Calu3 (cell line): ENCODE data around the gene DPH1. TPM values are rescaled to one million over a fixed set of nuclear protein-coding genes. Genes with fewer than 3 reads are reported as not detected.

Experiments
- BruUV-seq: library from RNA; stranded (reverse); fragments of 400-500 nt; replicated peaks from 2 replicates; lab custom pipeline; 2021; lab: Mats Ljungman, UMichigan
- CTCF ChIA-PET: fragments of 300-600 bp; sonication (Branson Sonifier 250); formaldehyde crosslinking; loops from one replicate; lab custom pipeline; 2022; ENCODE audit warnings: antibody characterized with exemption; lab: Charles Lee
- DNase-seq: peaks from one replicate; pipeline ENCODE4 v3.0.0; 2022
- H3K27ac Mint-ChIP-seq: one replicate; pipeline ENCODE4 v1.8.0; 2022; ENCODE audit warnings: mixed read lengths; ENCODE audit not compliant: unreplicated experiment
- H3K27me3 Mint-ChIP-seq: one replicate; pipeline ENCODE4 v1.8.0; 2022; ENCODE audit warnings: mixed read lengths; ENCODE audit not compliant: unreplicated experiment
- H3K36me3 Mint-ChIP-seq: one replicate; pipeline ENCODE4 v1.8.0; 2022; ENCODE audit warnings: mild to moderate bottlenecking, moderate library complexity, mixed read lengths; ENCODE audit not compliant: insufficient read depth, unreplicated experiment
- H3K4me1 Mint-ChIP-seq: one replicate; pipeline ENCODE4 v1.8.0; 2022; ENCODE audit warnings: mild to moderate bottlenecking, low read depth, mixed read lengths; ENCODE audit not compliant: unreplicated experiment
- H3K4me3 Mint-ChIP-seq: one replicate; pipeline ENCODE4 v1.8.0; 2022; ENCODE audit warnings: mild to moderate bottlenecking, low read depth, moderate library complexity, mixed read lengths; ENCODE audit not compliant: unreplicated experiment
- H3K9me3 Mint-ChIP-seq: one replicate; pipeline ENCODE4 v1.8.0; 2022; ENCODE audit warnings: low read depth, mixed read lengths; ENCODE audit not compliant: unreplicated experiment
- intact Hi-C: fragments of 100-400 bp; cut with micrococcal nuclease; formaldehyde crosslinking; loops from one replicate; pipeline ENCODE4 v1.10.0; 2022; ENCODE audit not compliant: unreplicated experiment
- total RNA-seq: library from RNA; stranded (reverse); gene quantifications from 2 replicates; pipeline ENCODE4 v1.2.3, GENCODE V29; 2022
- TF ChIP-seq, protein P1 (sequence below): fragments of 200-600 bp; IDR thresholded peaks from one replicate; pipeline ENCODE4 v1.8.0; 2022; ENCODE audit warnings: antibody characterized with exemption; ENCODE audit not compliant: unreplicated experiment

The DPH1 gene
- total RNA-seq, 1 experiment from 2014 or later = 24.7 TPM

DNA sequence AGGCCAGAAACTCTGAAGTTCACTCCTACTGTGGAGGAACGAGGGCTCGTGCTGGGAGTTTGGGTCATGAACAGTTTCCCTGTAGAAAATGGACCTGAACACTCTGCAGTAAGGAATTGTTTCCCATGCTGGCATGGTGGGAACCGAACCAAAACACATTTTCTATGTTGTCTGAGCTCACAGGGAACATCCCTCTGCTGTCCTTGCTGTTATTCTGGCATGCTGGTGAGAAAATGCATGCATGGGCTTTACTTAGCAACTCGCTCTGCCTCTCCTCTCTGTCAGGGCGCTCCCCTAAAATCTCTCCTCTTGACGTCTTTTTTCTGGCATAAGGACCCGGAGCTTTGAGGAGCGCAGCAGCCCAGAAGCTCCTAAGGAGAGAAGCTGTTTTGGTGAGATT, 10.2 kb upstream of the DPH1 start:
- Mint-ChIP-seq H3K27me3 (peaks cover 68% of the 10 kb centered on the region), H3K36me3 (peaks cover 5% of the 10 kb centered on the region), H3K9me3 (no peaks in the 10 kb centered on the region), H3K4me1 (no peaks in the 10 kb centered on the region), H3K27ac (no peak overlapping the region), H3K4me3 (no peak overlapping the region)
- DNase-seq = no peak
- TF ChIP-seq, protein P1, sequence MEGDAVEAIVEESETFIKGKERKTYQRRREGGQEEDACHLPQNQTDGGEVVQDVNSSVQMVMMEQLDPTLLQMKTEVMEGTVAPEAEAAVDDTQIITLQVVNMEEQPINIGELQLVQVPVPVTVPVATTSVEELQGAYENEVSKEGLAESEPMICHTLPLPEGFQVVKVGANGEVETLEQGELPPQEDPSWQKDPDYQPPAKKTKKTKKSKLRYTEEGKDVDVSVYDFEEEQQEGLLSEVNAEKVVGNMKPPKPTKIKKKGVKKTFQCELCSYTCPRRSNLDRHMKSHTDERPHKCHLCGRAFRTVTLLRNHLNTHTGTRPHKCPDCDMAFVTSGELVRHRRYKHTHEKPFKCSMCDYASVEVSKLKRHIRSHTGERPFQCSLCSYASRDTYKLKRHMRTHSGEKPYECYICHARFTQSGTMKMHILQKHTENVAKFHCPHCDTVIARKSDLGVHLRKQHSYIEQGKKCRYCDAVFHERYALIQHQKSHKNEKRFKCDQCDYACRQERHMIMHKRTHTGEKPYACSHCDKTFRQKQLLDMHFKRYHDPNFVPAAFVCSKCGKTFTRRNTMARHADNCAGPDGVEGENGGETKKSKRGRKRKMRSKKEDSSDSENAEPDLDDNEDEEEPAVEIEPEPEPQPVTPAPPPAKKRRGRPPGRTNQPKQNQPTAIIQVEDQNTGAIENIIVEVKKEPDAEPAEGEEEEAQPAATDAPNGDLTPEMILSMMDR = no peak
- BruUV-seq = no TSS peak
- intact Hi-C loops = no loop called here
- CTCF ChIA-PET = interaction anchor here (0.8 kb wide), 1 partner anchor 111 kb away, joined by 3 read pairs; no protein-coding TSS in a partner anchor

DNA sequence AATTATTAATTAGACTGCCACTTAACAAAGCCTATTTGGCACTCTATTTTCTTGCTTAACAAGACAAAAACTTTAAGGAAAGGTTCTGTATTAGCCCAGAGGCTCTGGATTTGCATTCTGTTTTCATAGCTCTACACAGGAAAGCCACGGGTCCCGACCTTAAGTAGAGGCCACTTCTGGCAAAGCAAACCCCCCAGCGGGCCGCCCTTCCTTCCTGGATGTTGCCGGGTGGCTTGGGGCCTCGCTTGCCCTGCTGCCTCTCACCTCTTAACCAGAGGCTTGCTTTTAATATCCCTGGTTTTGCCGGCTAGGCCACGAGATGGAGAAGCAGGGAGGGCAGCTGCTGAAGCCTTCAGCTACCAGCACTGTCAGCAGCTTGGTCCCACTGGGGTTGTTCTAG, 9.2 kb upstream of the DPH1 start:
- Mint-ChIP-seq H3K9me3 (no peaks in the 10 kb centered on the region), H3K4me3 (no peak overlapping the region), H3K27ac (no peak overlapping the region), H3K4me1 (no peaks in the 10 kb centered on the region), H3K36me3 (peaks cover 3% of the 10 kb centered on the region), H3K27me3 (peaks cover 63% of the 10 kb centered on the region)
- DNase-seq = no peak
- CTCF ChIA-PET = interaction anchor here (0.8 kb wide), 1 partner anchor 112 kb away, joined by 3 read pairs; no protein-coding TSS in a partner anchor
- TF ChIP-seq, protein P1 = no peak
- intact Hi-C loops = no loop called here
- no TSS peak for BruUV-seq

DNA sequence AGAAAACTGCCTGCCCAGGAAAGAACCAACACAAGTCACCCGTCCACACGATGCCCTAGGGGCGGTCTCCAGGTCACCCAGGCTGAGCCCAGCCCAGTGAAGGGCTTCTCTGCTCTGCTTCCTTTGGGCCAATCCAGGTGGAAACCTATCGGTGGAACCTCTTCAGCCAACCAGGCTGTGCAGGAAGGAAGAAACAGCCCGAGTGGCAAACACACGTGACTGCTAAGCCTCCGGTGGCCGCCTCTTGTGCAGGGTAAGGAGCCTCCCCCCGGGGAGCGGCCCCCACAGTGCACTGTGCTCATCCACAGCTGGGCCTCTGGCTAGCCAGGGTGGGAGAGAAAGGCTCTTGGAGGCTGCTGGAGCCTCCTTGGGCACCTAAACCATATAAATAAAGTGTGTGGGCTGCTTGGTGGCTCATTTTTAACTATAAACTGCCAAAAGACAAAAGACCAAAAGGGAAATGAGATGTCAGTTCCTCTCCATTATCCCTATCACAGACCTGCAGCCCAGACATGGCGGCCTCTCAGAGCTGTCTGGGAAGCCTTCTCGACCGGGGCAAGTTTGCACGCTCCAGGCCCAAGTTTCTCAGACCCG, 7.2 kb upstream of the DPH1 start:
- no peak for DNase-seq
- H3K27me3 Mint-ChIP-seq = peaks cover 63% of the 10 kb centered on the region
- H3K9me3 Mint-ChIP-seq = no peaks in the 10 kb centered on the region
- no peaks in the 10 kb centered on the region for H3K4me1 Mint-ChIP-seq
- intact Hi-C loops = no loop called here
- peaks cover 5% of the 10 kb centered on the region for H3K36me3 Mint-ChIP-seq
- TF ChIP-seq, protein P1 = no peak
- H3K4me3 Mint-ChIP-seq = no peak overlapping the region
- no peak overlapping the region for H3K27ac Mint-ChIP-seq
- CTCF ChIA-PET = interaction anchor here (0.7 kb wide), 1 partner anchor 26 kb away, joined by 3 read pairs; no protein-coding TSS in a partner anchor
- no TSS peak for BruUV-seq

DNA sequence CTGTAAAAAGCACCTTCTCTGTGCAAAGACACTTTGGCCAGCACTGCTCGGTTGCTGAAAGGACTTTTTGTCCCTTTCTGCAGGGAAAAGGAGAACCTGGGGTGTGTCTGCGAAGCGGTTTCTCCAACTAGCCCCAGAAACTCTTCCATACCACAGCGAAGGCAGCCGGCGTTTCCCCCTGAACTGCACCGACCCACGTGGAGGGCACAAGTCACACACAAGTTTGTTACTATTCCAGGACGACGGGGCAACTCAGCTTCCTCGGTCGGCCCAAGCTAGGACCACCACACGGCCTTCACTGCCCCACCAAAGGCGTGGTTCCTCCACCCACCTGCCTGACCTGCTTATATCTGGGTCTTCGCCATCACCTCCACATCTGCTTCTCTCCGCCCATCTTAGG, 6.7 kb upstream of the DPH1 start:
- DNase-seq = no peak
- no peak overlapping the region for H3K27ac Mint-ChIP-seq
- CTCF ChIA-PET = interaction anchor here (0.7 to 3.9 kb wide), 2 partner anchors 27 to 113 kb away, joined by 3 to 69 read pairs; no protein-coding TSS in a partner anchor
- no peak overlapping the region for H3K4me3 Mint-ChIP-seq
- TF ChIP-seq, protein P1 = no peak
- no peaks in the 10 kb centered on the region for H3K4me1 Mint-ChIP-seq
- peaks cover 5% of the 10 kb centered on the region for H3K36me3 Mint-ChIP-seq
- no peaks in the 10 kb centered on the region for H3K9me3 Mint-ChIP-seq
- intact Hi-C loops = no loop called here
- BruUV-seq = no TSS peak
- H3K27me3 Mint-ChIP-seq = peaks cover 63% of the 10 kb centered on the region
